D721Med (cell line): Measurements from ENCODE around the gene NELFA.

ENCODE experiments used
- DNase-seq: peaks from one replicate; pipeline ENCODE4 v3.0.0; 2011; ENCODE audit warnings: low spot score; ENCODE audit not compliant: insufficient read length
- FAIRE-seq: peaks from 2 replicates; lab custom pipeline; 2011; peaks lifted over from hg19 to GRCh38; lab: Jason Lieb, UNC
- TF ChIP-seq, protein P1 (sequence below): IDR thresholded peaks from 2 replicates; pipeline ENCODE4 v1.5.1; 2012; ENCODE audit warnings: mild to moderate bottlenecking, control low read depth; ENCODE audit not compliant: insufficient read depth; ENCODE audit errors: missing control alignments

Gene NELFA

DNA sequence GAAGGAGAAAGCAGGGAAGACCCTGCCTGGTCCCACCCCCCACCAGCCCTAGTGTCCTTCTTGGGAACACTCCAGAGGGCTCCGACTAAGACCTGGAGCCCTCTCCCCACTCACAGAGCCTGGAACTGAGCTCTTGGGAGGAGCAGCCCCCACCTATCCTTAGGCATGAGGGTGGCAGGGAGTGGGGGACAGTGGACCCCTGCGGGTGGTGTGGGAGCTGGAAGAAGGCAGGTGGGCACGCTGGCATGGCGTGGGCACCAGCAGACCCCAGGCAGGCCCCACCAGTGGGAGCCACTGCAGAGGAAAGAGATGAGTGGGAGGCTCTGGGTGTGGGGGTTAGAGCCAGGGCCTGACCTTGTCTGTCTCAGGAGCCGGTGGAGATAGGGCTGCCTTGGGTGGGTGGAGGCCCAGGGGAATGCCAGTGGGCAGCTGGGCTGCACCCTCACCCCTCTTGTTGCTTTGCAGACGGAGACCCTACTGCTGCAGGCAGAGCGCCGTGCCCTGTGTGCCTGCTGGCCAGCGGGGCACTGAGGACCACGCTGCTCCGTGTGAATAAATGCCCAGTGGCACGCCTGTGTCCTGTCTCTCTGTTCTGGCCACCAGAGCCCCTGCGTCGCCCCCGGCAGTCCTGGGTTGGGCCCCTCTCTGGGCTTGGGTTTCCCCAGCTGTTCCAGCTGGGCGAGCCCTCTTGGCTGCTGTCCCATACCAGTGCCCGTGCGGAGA is 34.8 kb upstream of the NELFA start:
- DNase-seq (no peak), FAIRE-seq (no peak)
- TF ChIP-seq, protein P1, sequence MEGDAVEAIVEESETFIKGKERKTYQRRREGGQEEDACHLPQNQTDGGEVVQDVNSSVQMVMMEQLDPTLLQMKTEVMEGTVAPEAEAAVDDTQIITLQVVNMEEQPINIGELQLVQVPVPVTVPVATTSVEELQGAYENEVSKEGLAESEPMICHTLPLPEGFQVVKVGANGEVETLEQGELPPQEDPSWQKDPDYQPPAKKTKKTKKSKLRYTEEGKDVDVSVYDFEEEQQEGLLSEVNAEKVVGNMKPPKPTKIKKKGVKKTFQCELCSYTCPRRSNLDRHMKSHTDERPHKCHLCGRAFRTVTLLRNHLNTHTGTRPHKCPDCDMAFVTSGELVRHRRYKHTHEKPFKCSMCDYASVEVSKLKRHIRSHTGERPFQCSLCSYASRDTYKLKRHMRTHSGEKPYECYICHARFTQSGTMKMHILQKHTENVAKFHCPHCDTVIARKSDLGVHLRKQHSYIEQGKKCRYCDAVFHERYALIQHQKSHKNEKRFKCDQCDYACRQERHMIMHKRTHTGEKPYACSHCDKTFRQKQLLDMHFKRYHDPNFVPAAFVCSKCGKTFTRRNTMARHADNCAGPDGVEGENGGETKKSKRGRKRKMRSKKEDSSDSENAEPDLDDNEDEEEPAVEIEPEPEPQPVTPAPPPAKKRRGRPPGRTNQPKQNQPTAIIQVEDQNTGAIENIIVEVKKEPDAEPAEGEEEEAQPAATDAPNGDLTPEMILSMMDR = no peak

DNA sequence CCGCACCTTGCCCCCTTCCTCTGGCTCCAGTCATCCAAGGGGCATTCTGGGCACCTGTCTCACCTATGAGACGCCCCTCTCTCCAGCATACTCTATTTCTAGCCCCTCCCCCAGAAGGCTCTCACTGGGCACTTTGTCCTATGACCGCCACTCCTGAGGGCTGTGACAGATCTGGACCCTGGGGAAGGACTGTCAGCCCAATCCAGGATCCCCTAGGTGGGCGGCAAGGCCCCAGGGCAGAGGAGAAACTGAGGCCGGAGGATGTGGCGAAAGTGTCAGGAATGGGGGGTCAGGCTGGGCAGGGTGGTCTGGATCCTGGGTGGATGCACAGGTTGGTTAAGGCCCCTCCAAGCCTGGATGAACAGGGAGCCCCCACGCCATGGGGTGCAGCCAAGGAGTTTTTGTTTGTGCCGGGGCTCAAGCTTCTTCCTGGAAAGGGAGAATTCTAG is 34.2 kb upstream of the NELFA start:
- DNase-seq = no peak
- TF ChIP-seq, protein P1 = no peak
- FAIRE-seq = no peak

DNA sequence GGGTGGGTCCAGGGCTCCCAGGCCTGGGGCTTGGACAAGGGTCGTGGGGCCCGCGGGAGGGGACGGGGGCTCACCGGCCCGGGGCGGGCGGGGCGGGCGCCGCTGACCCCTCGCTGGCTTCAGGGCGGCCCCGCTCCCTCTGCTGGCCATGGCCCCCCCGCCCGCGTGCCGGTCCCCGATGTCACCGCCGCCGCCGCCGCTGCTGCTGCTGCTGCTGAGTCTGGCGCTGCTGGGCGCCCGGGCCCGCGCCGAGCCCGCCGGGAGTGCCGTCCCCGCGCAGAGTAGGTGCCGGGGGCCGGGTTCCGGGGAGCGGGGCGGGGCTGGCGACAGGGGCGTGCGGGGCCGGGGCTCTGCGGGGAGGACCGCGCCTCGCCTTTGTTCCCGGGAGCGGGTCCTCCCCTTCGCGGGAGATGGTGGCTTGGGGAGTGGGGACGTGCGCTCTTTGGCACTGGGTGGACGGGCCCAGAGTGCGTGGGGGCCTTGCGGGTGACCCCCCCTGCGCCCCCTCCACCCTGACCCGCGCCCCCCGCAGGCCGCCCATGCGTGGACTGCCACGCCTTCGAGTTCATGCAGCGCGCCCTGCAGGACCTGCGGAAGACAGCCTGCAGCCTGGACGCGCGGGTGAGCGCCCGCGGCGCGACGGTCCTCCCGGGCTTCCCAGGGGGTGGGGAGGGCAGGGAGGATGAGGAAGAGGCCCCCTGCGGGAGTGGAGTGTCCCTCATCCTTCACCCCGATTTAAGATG is 33.6 kb upstream of the NELFA start:
- TF ChIP-seq, protein P1 = no peak
- no peak for FAIRE-seq
- no peak for DNase-seq

DNA sequence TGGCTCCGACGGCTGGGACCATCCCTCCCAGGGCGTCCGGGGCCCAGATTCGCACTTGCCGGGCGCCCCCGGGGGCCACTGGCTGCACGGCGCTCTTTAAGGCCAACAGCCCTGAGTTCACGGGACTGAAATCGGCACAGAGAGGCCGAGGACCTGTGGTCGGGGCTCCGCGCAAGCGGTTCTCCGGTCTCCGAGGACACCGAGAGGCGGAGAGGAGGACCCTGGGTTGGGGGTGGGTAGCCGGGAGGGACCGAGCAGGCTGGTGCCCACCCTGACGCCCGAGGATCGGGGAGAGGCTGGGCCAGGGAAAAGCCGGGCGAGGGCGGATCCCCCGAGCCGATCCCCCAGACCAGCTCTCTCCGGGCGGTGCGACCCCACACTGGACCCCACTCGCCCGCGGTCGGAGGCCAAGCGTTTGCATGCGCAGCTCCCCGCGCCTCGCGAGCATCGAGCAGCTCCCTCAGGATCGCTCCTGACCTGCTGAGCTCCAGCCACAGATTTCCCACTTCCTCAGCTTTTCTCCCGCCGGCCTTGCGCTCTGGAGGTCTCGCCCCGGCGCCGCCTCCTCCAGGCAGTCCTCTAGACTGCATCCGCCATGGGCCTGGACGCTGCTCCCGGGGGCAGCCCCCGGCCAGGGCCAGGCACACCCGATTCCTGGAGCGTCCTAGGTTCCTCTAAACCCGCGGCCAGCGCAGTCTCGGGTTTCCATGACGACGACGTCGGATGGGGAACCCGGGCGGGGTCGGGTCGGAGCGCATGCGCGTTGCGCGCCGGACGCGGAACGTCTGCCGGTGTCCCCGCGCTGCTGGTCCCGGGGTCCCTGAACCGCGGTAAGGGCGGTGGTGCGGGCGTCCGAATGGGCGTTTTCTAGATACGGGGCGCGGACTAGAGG is 32.7 kb upstream of the NELFA start:
- DNase-seq = peak; percentile 95
- TF ChIP-seq, protein P1 = no peak
- no peak for FAIRE-seq

DNA sequence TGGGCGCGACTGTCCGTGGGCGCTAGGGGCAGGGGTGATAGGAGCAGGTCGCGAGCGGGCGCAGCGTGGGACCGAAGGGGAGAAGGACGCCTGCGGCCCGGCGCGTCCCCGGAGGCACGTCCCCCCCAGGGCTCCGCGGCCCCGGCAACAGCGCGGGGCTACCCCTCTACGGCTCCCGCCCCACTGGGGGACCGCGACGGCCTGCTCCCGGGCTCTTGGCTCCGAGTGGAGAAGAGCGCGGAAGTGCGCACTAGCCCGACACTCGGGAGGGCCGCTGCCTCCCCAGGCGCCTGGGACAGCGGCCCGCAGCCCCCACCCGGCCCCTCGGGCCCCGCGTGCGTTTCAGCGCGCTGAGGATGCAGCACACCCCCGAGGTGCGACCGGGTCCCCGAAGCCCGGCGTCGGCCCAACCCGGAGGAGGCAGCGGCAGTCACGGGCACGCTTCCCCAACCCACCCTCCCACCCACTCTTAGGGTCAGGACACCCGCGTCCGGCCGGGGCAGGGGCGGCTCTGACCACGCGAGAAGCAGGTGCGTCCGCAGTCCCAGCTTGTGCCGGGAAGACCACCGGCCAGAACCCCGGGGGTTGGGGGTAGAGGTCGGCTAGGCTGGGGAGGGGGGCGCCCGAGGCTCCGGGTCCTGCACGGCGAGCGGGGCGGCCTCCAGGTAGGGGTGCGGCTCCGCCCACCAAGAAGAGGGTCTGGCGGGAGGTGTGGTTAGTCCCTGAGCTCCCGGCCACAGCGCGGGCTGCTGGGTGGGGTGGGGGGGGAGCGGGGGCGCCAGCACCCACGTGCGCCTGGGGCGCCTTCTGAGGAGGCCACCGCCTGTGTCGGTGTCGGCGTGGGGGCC is 31.8 kb upstream of the NELFA start:
- FAIRE-seq = no peak
- TF ChIP-seq, protein P1 = no peak
- no peak for DNase-seq

DNA sequence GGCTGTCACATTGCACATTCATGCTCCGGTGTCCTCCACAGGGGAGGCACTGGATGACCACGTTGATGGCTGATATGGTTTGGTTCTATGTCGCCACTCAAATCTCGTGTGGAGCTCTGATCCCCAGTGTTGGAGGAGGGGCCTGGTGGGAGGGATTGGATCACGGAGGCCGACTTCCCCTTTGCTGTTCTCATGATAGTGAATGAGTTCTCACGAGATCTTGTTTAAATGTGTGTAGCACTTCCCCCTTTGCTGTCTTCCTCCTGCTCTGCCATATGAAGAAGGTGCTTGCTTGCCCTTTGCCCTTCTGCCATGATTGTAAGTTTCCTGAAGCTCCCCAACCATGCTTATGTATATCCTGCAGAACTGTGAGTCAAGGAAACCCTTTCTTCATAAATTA is 28.1 kb upstream of the NELFA start:
- DNase-seq = no peak
- FAIRE-seq = no peak
- TF ChIP-seq, protein P1 = no peak
